A673 (cell line): Measurements from ENCODE around the gene RRAGB.

Experiments
- CTCF ChIP-seq: fragments of 300-800, 200-600 bp; sonication (generic); conservative IDR thresholded peaks from 2 replicates; pipeline ENCODE4 v1.5.1; 2017; ENCODE audit warnings: low read depth, mild to moderate bottlenecking, antibody characterized with exemption, low read length, moderate library complexity, mixed read lengths
- EZH2 ChIP-seq: fragments of 200-600 bp; sonication (generic); IDR thresholded peaks from 2 replicates; pipeline ENCODE4 v1.6.1; 2017; ENCODE audit warnings: borderline replicate concordance, low read depth, mild to moderate bottlenecking, mixed read lengths, antibody characterized with exemption, low read length; ENCODE audit not compliant: poor library complexity, severe bottlenecking

- no peak for TF ChIP-seq CTCF
- TF ChIP-seq EZH2 = no peak
Observed at GRCh38 chrX:55787727-55788126, 70.2 kb downstream of the RRAGB start.
